ENCODE results near the gene SCNN1A. TPM values are rescaled to one million over a fixed set of nuclear protein-coding genes. Genes with fewer than 3 reads are reported as not detected.
"Not testable (repeated sequence)": the region's sequence is repeated elsewhere in the genome, so short reads cannot be mapped to it uniquely, and the experiment has no call there.

SCNN1A gene
- total RNA-seq, 1 experiment from 2014 or later, result 2.9 TPM

- Histone ChIP-seq H3K4me1 (ENCODE audit: insufficient read depth, low read length) (peaks cover 29% of the 10 kb centered on the region), H3K36me3 (ENCODE audit: low read depth, low read length) (no peaks in the 10 kb centered on the region), H3K9me3 (ENCODE audit: low read length) (no peaks in the 10 kb centered on the region), H2AFZ (ENCODE audit: low read length) (no peak overlapping the region), H3K79me2 (ENCODE audit: low read length) (peaks cover 12% of the 10 kb centered on the region), H3K27me3 (ENCODE audit: low read length) (no peaks in the 10 kb centered on the region), H3K4me3 (ENCODE audit: low read length) (no peak overlapping the region), H3K27ac (ENCODE audit: low read length) (peak overlapping the region; percentile 90; the same call in 1 of the 2 replicates), H3K9me2 (replicated peaks; ENCODE audit: low read length) (no peaks in the 10 kb centered on the region), H3K9ac (ENCODE audit: low read length) (no peak overlapping the region), H4K20me1 (ENCODE audit: low read length) (no peaks in the 10 kb centered on the region), H3K4me2 (ENCODE audit: low read length) (no peak overlapping the region), H3F3A (ENCODE audit: low read length, unreplicated experiment) (no peaks in the 10 kb centered on the region)
- TF ChIP-seq EZH2phosphoT487 (IDR thresholded peaks at IDR 0.05; ENCODE audit: borderline replicate concordance, low read length) (no peak), EZH2 (IDR thresholded peaks at IDR 0.05; ENCODE audit: low read length, unreplicated experiment) (no peak), CTCF (conservative IDR thresholded peaks at IDR 0.05; ENCODE audit: low read depth, low read length) (no peak)
- DNase-seq (no peak), ATAC-seq (no peak)
- ChIA-PET CTCF (no interaction called here), POLR2A (ENCODE audit: unreplicated experiment) (interaction anchor here (0.8 kb wide), 1 partner anchor 10 kb away, joined by 3 read pairs; no protein-coding TSS in a partner anchor)
- no TSS peak for BruUV-seq (replicated peaks)
- intact Hi-C loops (cut with micrococcal nuclease), result no loop called here
These were observed 29.0 kb downstream of the SCNN1A start for GRCh38 chr12:6346235-6346832.

GRCh38 chr12:6345319-6346091 lies 29.9 kb downstream of the SCNN1A start:
- Histone ChIP-seq H3K27me3 (ENCODE audit: low read length) (no peaks in the 10 kb centered on the region), H3K9me3 (ENCODE audit: low read length) (no peaks in the 10 kb centered on the region), H3K27ac (ENCODE audit: low read length) (peak overlapping the region; percentile 90), H4K20me1 (ENCODE audit: low read length) (no peaks in the 10 kb centered on the region), H3K9ac (ENCODE audit: low read length) (peak overlapping the region; percentile 42; the same call in 1 of the 2 replicates), H3K9me2 (replicated peaks; ENCODE audit: low read length) (no peaks in the 10 kb centered on the region), H3K4me3 (ENCODE audit: low read length) (no peak overlapping the region), H3K4me2 (ENCODE audit: low read length) (peak overlapping the region; percentile 64), H3F3A (ENCODE audit: low read length, unreplicated experiment) (no peaks in the 10 kb centered on the region), H3K79me2 (ENCODE audit: low read length) (peaks cover 20% of the 10 kb centered on the region), H3K4me1 (ENCODE audit: insufficient read depth, low read length) (peaks cover 29% of the 10 kb centered on the region), H2AFZ (ENCODE audit: low read length) (peak overlapping the region; percentile 18; the same call in 1 of the 2 replicates), H3K36me3 (ENCODE audit: low read depth, low read length) (no peaks in the 10 kb centered on the region)
- ChIA-PET CTCF (interaction anchor here (0.6 kb wide), 1 partner anchor 144 kb away, joined by 4 read pairs; no protein-coding TSS in a partner anchor), POLR2A (ENCODE audit: unreplicated experiment) (interaction anchor here (0.6 to 0.7 kb wide), 2 partner anchors 11 to 25 kb away, joined by 3 read pairs; no protein-coding TSS in a partner anchor)
- intact Hi-C loops (cut with micrococcal nuclease), result no loop called here
- peak; percentile 64 for ATAC-seq
- TF ChIP-seq CTCF (conservative IDR thresholded peaks at IDR 0.05; ENCODE audit: low read depth, low read length) (no peak), EZH2phosphoT487 (IDR thresholded peaks at IDR 0.05; ENCODE audit: borderline replicate concordance, low read length) (no peak), EZH2 (IDR thresholded peaks at IDR 0.05; ENCODE audit: low read length, unreplicated experiment) (no peak)
- BruUV-seq (replicated peaks), result no TSS peak
- DNase-seq, result peak; percentile 83

- H3K4me1 ChIP-seq (ENCODE audit: insufficient read depth, low read length), result peaks cover 35% of the 10 kb centered on the region
- CTCF ChIA-PET; H3K36me3 ChIP-seq (ENCODE audit: low read depth, low read length); H3K4me3 ChIP-seq (ENCODE audit: low read length); H2AFZ ChIP-seq (ENCODE audit: low read length); H3K27me3 ChIP-seq (ENCODE audit: low read length); BruUV-seq (replicated peaks); DNase-seq; H4K20me1 ChIP-seq (ENCODE audit: low read length); POLR2A ChIA-PET (ENCODE audit: unreplicated experiment); H3K4me2 ChIP-seq (ENCODE audit: low read length); H3K9ac ChIP-seq (ENCODE audit: low read length); H3K9me2 ChIP-seq (replicated peaks; ENCODE audit: low read length); intact Hi-C loops (cut with micrococcal nuclease); H3K9me3 ChIP-seq (ENCODE audit: low read length); ATAC-seq; H3F3A ChIP-seq (ENCODE audit: low read length, unreplicated experiment): not testable (repeated sequence)
- 0 out of 2 replicates have a peak overlapping the region, but pooled peaks have one; percentile 90 for H3K27ac ChIP-seq (ENCODE audit: low read length)
- H3K79me2 ChIP-seq (ENCODE audit: low read length), result peaks cover 34% of the 10 kb centered on the region
These were observed 31.2 kb downstream of the SCNN1A start for GRCh38 chr12:6344101-6344660.

Measured in PC-3 (cell line).